GM18502 (cell line): Measurements from ENCODE around the gene IL13RA2.

Experiments
- ATAC-seq: cut with Tn5 transposase; IDR thresholded peaks from one replicate; pipeline ENCODE4 v1.9.1; 2021; ENCODE audit warnings: mild to moderate bottlenecking; ENCODE audit not compliant: unreplicated experiment, poor library complexity

IL13RA2 gene

GRCh38 chrX:114999906-115000305 is 17.5 kb downstream of the IL13RA2 start:
- no peak for ATAC-seq

GRCh38 chrX:114997779-114998178 is 19.6 kb downstream of the IL13RA2 start:
- ATAC-seq, result no peak

GRCh38 chrX:114985967-114986592 is 31.3 kb downstream of the IL13RA2 start:
- ATAC-seq, result no peak

- no peak for ATAC-seq
Observed at GRCh38 chrX:114976292-114976691, 41.1 kb downstream of the IL13RA2 start.

DNA sequence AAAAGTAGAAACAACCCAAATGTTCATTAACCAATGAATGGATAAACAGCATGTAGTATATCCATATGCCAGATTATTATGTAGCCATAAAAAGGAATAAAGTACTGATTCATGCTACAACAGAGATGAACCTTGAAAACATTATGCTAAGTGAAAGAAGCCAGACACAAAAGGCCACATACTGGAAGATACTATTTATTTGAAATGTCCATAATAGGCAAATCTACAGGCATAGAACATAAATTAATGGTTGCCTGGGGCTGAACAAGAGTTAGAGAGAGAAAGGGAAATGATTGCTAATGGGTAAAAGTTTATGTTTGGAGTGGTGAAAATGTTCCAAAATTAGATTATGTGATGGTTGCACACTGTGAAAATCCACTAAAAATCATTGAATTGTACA is 44.4 kb downstream of the IL13RA2 start:
- no peak for ATAC-seq

GRCh38 chrX:114970806-114971205 is 46.6 kb downstream of the IL13RA2 start:
- ATAC-seq, result no peak

DNA sequence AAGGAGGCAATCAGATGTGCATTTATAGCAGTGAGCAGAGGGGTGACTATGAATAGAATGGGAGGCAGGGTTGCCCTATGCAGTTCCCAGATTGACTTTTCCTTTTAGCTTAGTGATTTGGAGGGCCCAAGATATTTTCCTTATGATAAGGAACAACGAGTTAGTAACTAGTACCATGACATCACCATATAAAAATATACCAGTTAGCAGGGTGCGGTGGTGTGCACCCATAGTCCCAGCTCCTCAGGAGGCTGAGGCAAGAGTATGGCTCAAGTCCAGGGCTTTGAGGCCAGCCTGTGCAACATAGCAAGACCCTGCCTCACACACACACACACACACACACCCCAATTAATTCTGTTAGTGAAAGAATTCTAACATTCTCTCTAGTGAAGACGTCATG is 53.0 kb downstream of the IL13RA2 start:
- ATAC-seq, result no peak

GRCh38 chrX:114962209-114962608 is 55.2 kb downstream of the IL13RA2 start:
- ATAC-seq, result no peak

GRCh38 chrX:114959729-114960128 is 57.7 kb downstream of the IL13RA2 start:
- ATAC-seq, result no peak
